GM12878 (cell line): ENCODE measurements around the gene PRMT3. TPM values are rescaled to one million over a fixed set of nuclear protein-coding genes. Genes with fewer than 3 reads are reported as not detected.

Source experiments
- BACH1 ChIP-seq: fragments of 450-650 bp; IDR thresholded peaks from 2 replicates; pipeline ENCODE4 v1.6.1; 2017; ENCODE audit warnings: mild to moderate bottlenecking, borderline replicate concordance
- CHD1 ChIP-seq: IDR thresholded peaks from 2 replicates; pipeline ENCODE4 v1.6.1; 2012; ENCODE audit warnings: low read depth, low read length, improper control_type of control experiment
- GATAD2B ChIP-seq: fragments of 450-650 bp; conservative IDR thresholded peaks from 2 replicates; pipeline ENCODE4 v1.6.1; 2017; ENCODE audit warnings: low read depth, mild to moderate bottlenecking, moderate library complexity
- MTA3 ChIP-seq: IDR thresholded peaks from 2 replicates; pipeline ENCODE4 v1.6.1; 2012; ENCODE audit warnings: low read length, inconsistent platforms, borderline replicate concordance
- polyA plus RNA-seq, 11 experiments: library from polyadenylated mRNA; depleted of rRNA in 4 of 11; unstranded in 6 of 11; stranded (reverse) in 5 of 11; fragments of >200 nt; fragmentation: Nextera tagmentation in 4 of 11; fragmentation: Illumina TruSeq in 1 of 11; extraction: Ambion mirVana in 4 of 11; extraction: Trizol in 1 of 11; gene quantifications; 1 replicate in 1 of 11; 2 replicates in 10 of 11; pipeline versions ENCODE4 v1.2.1 to v1.2.3, GENCODE V29; 2011 to 2016; ENCODE audit warnings: inconsistent platforms in 2 of 11, missing spikeins in 2 of 11, low read depth in 1 of 11
- total RNA-seq, 4 experiments: library from RNA; depleted of rRNA in 3 of 4; stranded (reverse); fragments of >200 nt in 3 of 4; fragmentation: Illumina TruSeq in 1 of 4; extraction: Trizol in 1 of 4; gene quantifications; 2 replicates each; pipeline versions ENCODE4 v1.2.1 to v1.2.3, GENCODE V29; 2013 to 2021
- TF ChIP-seq, protein P1 (sequence below): fragments of 150-350 bp; IDR thresholded peaks from 2 replicates; pipeline ENCODE4 v1.6.1; 2016; ENCODE audit warnings: low read depth, low read length
- TF ChIP-seq, protein P2 (sequence below): IDR thresholded peaks from 2 replicates; pipeline ENCODE4 v1.6.1; 2011; ENCODE audit warnings: mild to moderate bottlenecking, low read depth, low read length, moderate library complexity; ENCODE audit not compliant: insufficient replicate concordance
- TF ChIP-seq, protein P3 (sequence below): IDR thresholded peaks from 2 replicates; pipeline ENCODE4 v1.6.1; 2012; ENCODE audit warnings: low read depth, low read length, improper control_type of control experiment
- TF ChIP-seq, protein P4 (sequence below): fragments of 450-650 bp; IDR thresholded peaks from 2 replicates; pipeline ENCODE4 v1.6.1; 2014; ENCODE audit warnings: mild to moderate bottlenecking

PRMT3 gene
- total and polyA plus RNA-seq, 10 of the 15 experiments (the other 5 are each of a cell fraction or from before 2014, with no cell fraction given) = 13.9 to 52.1 (median 27.7) TPM

DNA sequence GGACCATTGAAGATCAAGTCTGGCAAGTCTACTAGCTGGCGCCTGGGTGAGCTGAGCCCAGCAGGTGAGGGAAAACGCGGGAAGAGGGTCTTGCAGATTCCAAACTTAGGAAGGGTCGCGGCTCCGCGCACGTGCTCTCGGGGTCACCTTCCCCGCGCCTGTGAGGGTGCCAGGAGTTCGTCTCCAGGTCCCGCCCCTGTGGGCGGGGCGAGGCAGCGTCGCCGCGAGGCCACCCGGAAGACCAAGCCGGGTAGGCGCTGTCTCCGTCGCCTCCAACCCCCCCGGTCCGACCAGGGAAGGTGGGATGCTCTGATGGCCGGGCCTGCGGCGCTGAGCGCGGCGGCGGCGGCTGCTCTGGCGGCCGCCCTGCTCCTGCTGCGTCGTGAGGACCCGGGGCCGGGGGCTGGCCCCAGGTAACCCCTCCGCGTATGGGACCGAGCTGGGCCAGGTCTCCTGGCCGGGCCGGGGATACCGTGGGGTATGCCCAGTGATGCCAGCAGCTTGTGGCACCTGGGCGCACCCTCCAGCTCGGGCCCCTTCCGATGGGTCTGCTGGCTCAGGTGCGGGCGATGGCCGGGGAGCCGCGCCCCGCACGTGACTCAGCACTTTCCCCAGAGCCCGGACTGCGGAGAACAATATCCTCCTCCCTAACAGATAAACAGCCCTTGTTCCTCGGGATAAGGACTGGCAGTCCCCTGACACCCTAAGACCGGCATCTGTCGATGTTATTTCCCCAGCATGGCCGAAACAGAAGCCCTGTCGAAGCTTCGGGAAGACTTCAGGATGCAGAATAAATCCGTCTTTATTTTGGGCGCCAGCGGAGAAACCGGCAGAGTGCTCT, 23.8 kb upstream of the PRMT3 start, which contains the start of gene HTATIP2 (continued):
- TF ChIP-seq MTA3 = no peak
- TF ChIP-seq, protein P1, sequence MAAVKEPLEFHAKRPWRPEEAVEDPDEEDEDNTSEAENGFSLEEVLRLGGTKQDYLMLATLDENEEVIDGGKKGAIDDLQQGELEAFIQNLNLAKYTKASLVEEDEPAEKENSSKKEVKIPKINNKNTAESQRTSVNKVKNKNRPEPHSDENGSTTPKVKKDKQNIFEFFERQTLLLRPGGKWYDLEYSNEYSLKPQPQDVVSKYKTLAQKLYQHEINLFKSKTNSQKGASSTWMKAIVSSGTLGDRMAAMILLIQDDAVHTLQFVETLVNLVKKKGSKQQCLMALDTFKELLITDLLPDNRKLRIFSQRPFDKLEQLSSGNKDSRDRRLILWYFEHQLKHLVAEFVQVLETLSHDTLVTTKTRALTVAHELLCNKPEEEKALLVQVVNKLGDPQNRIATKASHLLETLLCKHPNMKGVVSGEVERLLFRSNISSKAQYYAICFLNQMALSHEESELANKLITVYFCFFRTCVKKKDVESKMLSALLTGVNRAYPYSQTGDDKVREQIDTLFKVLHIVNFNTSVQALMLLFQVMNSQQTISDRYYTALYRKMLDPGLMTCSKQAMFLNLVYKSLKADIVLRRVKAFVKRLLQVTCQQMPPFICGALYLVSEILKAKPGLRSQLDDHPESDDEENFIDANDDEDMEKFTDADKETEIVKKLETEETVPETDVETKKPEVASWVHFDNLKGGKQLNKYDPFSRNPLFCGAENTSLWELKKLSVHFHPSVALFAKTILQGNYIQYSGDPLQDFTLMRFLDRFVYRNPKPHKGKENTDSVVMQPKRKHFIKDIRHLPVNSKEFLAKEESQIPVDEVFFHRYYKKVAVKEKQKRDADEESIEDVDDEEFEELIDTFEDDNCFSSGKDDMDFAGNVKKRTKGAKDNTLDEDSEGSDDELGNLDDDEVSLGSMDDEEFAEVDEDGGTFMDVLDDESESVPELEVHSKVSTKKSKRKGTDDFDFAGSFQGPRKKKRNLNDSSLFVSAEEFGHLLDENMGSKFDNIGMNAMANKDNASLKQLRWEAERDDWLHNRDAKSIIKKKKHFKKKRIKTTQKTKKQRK = no peak
- TF ChIP-seq, protein P2, sequence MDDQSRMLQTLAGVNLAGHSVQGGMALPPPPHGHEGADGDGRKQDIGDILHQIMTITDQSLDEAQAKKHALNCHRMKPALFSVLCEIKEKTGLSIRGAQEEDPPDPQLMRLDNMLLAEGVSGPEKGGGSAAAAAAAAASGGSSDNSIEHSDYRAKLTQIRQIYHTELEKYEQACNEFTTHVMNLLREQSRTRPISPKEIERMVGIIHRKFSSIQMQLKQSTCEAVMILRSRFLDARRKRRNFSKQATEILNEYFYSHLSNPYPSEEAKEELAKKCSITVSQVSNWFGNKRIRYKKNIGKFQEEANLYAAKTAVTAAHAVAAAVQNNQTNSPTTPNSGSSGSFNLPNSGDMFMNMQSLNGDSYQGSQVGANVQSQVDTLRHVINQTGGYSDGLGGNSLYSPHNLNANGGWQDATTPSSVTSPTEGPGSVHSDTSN = no peak
- TF ChIP-seq CHD1 = no peak
- TF ChIP-seq GATAD2B = peak; percentile 85; the same call in 1 of the 2 replicates
- TF ChIP-seq, protein P3, sequence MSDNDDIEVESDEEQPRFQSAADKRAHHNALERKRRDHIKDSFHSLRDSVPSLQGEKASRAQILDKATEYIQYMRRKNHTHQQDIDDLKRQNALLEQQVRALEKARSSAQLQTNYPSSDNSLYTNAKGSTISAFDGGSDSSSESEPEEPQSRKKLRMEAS = peak; percentile 82
- TF ChIP-seq BACH1 = peak; percentile 98
- TF ChIP-seq, protein P4, sequence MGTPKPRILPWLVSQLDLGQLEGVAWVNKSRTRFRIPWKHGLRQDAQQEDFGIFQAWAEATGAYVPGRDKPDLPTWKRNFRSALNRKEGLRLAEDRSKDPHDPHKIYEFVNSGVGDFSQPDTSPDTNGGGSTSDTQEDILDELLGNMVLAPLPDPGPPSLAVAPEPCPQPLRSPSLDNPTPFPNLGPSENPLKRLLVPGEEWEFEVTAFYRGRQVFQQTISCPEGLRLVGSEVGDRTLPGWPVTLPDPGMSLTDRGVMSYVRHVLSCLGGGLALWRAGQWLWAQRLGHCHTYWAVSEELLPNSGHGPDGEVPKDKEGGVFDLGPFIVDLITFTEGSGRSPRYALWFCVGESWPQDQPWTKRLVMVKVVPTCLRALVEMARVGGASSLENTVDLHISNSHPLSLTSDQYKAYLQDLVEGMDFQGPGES = no peak
